Hepatocyte (in vitro differentiated cells): Measurements from ENCODE around the gene FAM117B. TPM values are rescaled to one million over a fixed set of nuclear protein-coding genes. Genes with fewer than 3 reads are reported as not detected.

Source experiments
- DNase-seq: peaks from one replicate; pipeline ENCODE4 v3.0.0-alpha.2; 2016; ENCODE audit warnings: low spot score
- H2AFZ ChIP-seq: fragments of 200-600 bp; sonication (generic); 2 replicates; pipeline ENCODE4 v1.6.0; 2016; ENCODE audit warnings: antibody characterized with exemption, mild to moderate bottlenecking
- H3K27ac ChIP-seq: fragments of 200-600 bp; sonication (generic); 2 replicates; pipeline ENCODE4 v1.5.1; 2016; ENCODE audit warnings: mild to moderate bottlenecking
- H3K27me3 ChIP-seq: fragments of 200-600 bp; sonication (generic); 2 replicates; pipeline ENCODE4 v1.6.1; 2016
- H3K36me3 ChIP-seq: fragments of 200-600 bp; sonication (generic); replicated peaks from 2 replicates; pipeline ENCODE4 v1.5.1; 2016; ENCODE audit warnings: low read depth; ENCODE audit not compliant: insufficient read depth
- H3K4me1 ChIP-seq: fragments of 200-600 bp; sonication (generic); 2 replicates; pipeline ENCODE4 v1.5.1; 2016; ENCODE audit warnings: mild to moderate bottlenecking, moderate library complexity; ENCODE audit not compliant: insufficient read depth
- H3K4me2 ChIP-seq: fragments of 200-600 bp; sonication (generic); 2 replicates; pipeline ENCODE4 v1.6.0; 2016
- H3K4me3 ChIP-seq: fragments of 200-600 bp; sonication (generic); 2 replicates; pipeline ENCODE4 v1.5.1; 2016; ENCODE audit warnings: mild to moderate bottlenecking
- H3K79me2 ChIP-seq: fragments of 200-600 bp; sonication (generic); 2 replicates; pipeline ENCODE4 v1.6.0; 2017; ENCODE audit warnings: mild to moderate bottlenecking
- H3K9me2 ChIP-seq: fragments of 200-600 bp; sonication (generic); replicated peaks from 2 replicates; pipeline ENCODE4 v1.6.0; 2017; ENCODE audit warnings: mild to moderate bottlenecking; ENCODE audit not compliant: insufficient read depth
- H3K9me3 ChIP-seq: fragments of 200-600 bp; sonication (generic); 2 replicates; pipeline ENCODE4 v1.5.1; 2016; ENCODE audit warnings: low read depth, mild to moderate bottlenecking
- H4K20me1 ChIP-seq: fragments of 200-600 bp; sonication (generic); 2 replicates; pipeline ENCODE4 v1.6.0; 2016; ENCODE audit warnings: mild to moderate bottlenecking; ENCODE audit not compliant: insufficient read depth, poor library complexity, severe bottlenecking
- EZH2 ChIP-seq: fragments of 200-600 bp; sonication (generic); IDR thresholded peaks from 2 replicates; pipeline ENCODE4 v1.6.1; 2016; ENCODE audit warnings: antibody characterized with exemption, mild to moderate bottlenecking, borderline replicate concordance
- EZH2phosphoT487 ChIP-seq: fragments of 200-600 bp; sonication (generic); IDR thresholded peaks from one replicate; pipeline ENCODE4 v1.6.1; 2018; ENCODE audit warnings: antibody characterized with exemption, mild to moderate bottlenecking, low read depth, moderate library complexity; ENCODE audit not compliant: unreplicated experiment, severe bottlenecking
- WGBS: methylation state at CpG from one replicate; pipeline ENCODE4 v1.1.6; 2016; ENCODE audit warnings: low lambda C conversion rate; ENCODE audit errors: missing lambda C conversion rate; 5-methylcytosine and 5-hydroxymethylcytosine counted together
- polyA plus RNA-seq: library from polyadenylated mRNA; unstranded; fragments of >200 nt; fragmentation: Nextera tagmentation; extraction: Ambion mirVana; gene quantifications from 2 replicates; pipeline ENCODE4 v1.2.1, GENCODE V29; 2016
- total RNA-seq: library from RNA; depleted of rRNA; stranded (reverse); fragments of >200 nt; gene quantifications from 2 replicates; pipeline ENCODE4 v1.2.3, GENCODE V29; 2014
- TF ChIP-seq, protein P1 (sequence below): fragments of 200-600 bp; sonication (generic); IDR thresholded peaks from 2 replicates; pipeline ENCODE4 v1.5.1; 2016; ENCODE audit warnings: antibody characterized with exemption, mild to moderate bottlenecking; ENCODE audit not compliant: poor library complexity

The FAM117B gene
- total and polyA plus RNA-seq, 2 experiments from 2014 or later, result 9.0 to 13.8 TPM

DNA sequence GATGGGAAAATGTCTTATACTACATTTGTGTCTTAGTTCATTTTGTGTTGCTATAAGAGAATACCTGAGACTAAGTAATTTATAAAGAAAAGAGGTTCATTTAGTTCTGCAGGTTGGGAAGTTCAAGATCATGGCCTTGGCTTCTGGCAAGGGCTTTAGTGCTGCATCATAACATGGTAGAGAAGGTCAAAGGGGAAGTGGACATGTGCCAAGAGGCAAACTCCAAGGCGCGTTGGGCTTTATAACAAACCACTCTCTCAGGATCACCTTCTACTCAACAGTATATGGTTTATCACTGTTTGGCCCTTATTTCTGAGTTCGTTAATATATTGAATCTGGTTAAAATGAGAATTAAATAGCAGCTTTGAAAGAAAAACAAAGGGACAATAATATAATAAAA lies 178.6 kb downstream of the FAM117B start:
- H3K36me3 ChIP-seq, result no peaks in the 10 kb centered on the region

DNA sequence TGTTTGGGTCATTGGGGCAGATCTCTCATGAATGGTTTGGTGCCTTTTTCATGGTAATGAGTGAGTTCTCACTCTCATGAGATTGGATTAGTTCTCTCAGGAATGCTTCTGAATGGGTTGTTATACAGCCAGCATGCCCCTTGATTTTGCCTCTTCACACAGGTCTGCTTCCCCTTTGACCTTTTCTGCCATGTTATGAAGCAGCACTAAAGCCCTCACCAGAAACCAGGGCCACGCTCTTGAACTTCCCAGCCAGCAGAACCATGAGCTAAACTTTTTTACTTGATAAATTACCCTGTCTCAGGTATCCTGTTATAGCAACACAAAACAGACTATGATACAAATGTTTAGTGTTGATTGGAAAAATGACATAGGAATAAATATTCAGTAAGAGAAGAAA lies 179.5 kb downstream of the FAM117B start:
- Histone ChIP-seq H3K4me1 (no peaks in the 10 kb centered on the region), H3K4me2 (no peak overlapping the region), H4K20me1 (no peaks in the 10 kb centered on the region), H3K27ac (no peak overlapping the region), H3K9me2 (no peaks in the 10 kb centered on the region), H3K27me3 (no peaks in the 10 kb centered on the region), H3K36me3 (no peaks in the 10 kb centered on the region), H2AFZ (no peak overlapping the region), H3K4me3 (no peak overlapping the region), H3K9me3 (no peaks in the 10 kb centered on the region), H3K79me2 (no peaks in the 10 kb centered on the region)
- WGBS, result 100% methylated on average over 1 of the region's 1 CpG
- DNase-seq, result no peak
- TF ChIP-seq, protein P1, sequence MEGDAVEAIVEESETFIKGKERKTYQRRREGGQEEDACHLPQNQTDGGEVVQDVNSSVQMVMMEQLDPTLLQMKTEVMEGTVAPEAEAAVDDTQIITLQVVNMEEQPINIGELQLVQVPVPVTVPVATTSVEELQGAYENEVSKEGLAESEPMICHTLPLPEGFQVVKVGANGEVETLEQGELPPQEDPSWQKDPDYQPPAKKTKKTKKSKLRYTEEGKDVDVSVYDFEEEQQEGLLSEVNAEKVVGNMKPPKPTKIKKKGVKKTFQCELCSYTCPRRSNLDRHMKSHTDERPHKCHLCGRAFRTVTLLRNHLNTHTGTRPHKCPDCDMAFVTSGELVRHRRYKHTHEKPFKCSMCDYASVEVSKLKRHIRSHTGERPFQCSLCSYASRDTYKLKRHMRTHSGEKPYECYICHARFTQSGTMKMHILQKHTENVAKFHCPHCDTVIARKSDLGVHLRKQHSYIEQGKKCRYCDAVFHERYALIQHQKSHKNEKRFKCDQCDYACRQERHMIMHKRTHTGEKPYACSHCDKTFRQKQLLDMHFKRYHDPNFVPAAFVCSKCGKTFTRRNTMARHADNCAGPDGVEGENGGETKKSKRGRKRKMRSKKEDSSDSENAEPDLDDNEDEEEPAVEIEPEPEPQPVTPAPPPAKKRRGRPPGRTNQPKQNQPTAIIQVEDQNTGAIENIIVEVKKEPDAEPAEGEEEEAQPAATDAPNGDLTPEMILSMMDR, result no peak
- no peak for TF ChIP-seq EZH2
- no peak for TF ChIP-seq EZH2phosphoT487

More for the DNA sequence above, 178.6 kb downstream of the FAM117B start:
- no peaks in the 10 kb centered on the region for H4K20me1 ChIP-seq
- H3K9me3 ChIP-seq, result no peaks in the 10 kb centered on the region
- no peak for DNase-seq
- H3K79me2 ChIP-seq, result no peaks in the 10 kb centered on the region
- WGBS, result 99% methylated on average over 3 of the region's 3 CpGs
- H3K27ac ChIP-seq, result no peak overlapping the region
- TF ChIP-seq EZH2 (no peak), EZH2phosphoT487 (no peak)
- TF ChIP-seq, protein P1, result no peak
- H3K27me3 ChIP-seq, result no peaks in the 10 kb centered on the region
- H2AFZ ChIP-seq, result no peak overlapping the region
- no peak overlapping the region for H3K4me3 ChIP-seq
- H3K9me2 ChIP-seq, result no peaks in the 10 kb centered on the region
- H3K4me1 ChIP-seq, result no peaks in the 10 kb centered on the region
- no peak overlapping the region for H3K4me2 ChIP-seq

DNA sequence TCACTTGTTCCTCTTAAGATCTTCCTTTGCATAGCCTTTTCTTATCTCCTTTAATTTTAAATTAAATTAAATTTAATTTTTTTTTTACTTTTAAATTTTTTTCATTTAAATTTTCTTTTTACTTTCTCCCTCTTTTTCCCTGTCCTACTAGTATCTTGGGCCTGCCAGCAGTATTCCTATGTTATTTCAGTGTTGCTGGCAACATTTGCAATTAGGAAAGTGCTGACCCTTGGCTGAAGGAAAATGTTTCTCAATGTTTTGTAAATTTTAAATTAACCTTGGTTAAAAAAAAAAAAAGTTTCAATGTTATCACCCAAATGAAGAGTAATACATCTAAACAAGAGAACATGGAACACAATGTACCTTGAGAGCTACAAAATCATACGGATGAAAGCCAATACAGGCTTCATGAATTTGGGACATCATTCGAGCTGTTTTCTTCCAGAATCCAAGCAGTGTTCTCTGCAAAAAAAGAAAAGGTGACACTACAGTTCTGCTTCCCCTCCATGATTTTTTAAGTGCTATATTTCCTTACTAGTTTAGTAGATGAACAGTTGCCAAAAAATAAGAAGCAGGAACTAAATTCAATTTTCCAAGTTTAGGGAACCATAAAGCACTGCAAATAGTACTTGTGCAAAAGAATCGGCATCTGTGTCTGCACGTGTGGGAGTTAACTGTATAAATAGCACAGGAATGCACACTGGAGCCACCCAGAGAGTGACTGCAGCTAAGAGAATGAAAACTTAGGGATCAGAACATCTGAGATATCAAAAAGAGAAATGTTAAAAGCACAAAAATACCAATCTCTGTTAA lies 181.0 kb downstream of the FAM117B start:
- 72% methylated on average over 4 of the region's 4 CpGs for WGBS
- Histone ChIP-seq H3K9me2 (no peaks in the 10 kb centered on the region), H4K20me1 (no peaks in the 10 kb centered on the region), H2AFZ (no peak overlapping the region), H3K27ac (no peak overlapping the region), H3K36me3 (no peaks in the 10 kb centered on the region), H3K79me2 (no peaks in the 10 kb centered on the region), H3K4me3 (no peak overlapping the region), H3K4me1 (no peaks in the 10 kb centered on the region), H3K27me3 (no peaks in the 10 kb centered on the region), H3K9me3 (no peaks in the 10 kb centered on the region), H3K4me2 (no peak overlapping the region)
- TF ChIP-seq, protein P1, result no peak
- TF ChIP-seq EZH2 (no peak), EZH2phosphoT487 (no peak)
- no peak for DNase-seq
